OCI-LY1 (cell line): ENCODE data around the gene EPHX1.

Experiments used
- EZH2 ChIP-seq: fragments of 200-600 bp; sonication (generic), shearing (Covaris generic); IDR thresholded peaks from 2 replicates; pipeline ENCODE4 v1.8.0; 2017; ENCODE audit warnings: borderline replicate concordance, mixed run types, mild to moderate bottlenecking, antibody characterized with exemption, low read length, moderate library complexity, mixed read lengths
- TF ChIP-seq, protein P1 (sequence below): fragments of 200-600 bp; sonication (generic), shearing (Covaris generic); IDR thresholded peaks from 2 replicates; pipeline ENCODE4 v1.5.1; 2017; ENCODE audit warnings: mild to moderate bottlenecking, antibody characterized with exemption, low read length, moderate library complexity, mixed read lengths

- TF ChIP-seq, protein P1, sequence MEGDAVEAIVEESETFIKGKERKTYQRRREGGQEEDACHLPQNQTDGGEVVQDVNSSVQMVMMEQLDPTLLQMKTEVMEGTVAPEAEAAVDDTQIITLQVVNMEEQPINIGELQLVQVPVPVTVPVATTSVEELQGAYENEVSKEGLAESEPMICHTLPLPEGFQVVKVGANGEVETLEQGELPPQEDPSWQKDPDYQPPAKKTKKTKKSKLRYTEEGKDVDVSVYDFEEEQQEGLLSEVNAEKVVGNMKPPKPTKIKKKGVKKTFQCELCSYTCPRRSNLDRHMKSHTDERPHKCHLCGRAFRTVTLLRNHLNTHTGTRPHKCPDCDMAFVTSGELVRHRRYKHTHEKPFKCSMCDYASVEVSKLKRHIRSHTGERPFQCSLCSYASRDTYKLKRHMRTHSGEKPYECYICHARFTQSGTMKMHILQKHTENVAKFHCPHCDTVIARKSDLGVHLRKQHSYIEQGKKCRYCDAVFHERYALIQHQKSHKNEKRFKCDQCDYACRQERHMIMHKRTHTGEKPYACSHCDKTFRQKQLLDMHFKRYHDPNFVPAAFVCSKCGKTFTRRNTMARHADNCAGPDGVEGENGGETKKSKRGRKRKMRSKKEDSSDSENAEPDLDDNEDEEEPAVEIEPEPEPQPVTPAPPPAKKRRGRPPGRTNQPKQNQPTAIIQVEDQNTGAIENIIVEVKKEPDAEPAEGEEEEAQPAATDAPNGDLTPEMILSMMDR: no peak
- TF ChIP-seq EZH2: no peak
Measured at GRCh38 chr1:225825607-225826007, 15.7 kb downstream of the EPHX1 start.
